ENCODE measurements around the gene DMXL2.
"Not testable (repeated sequence)": the region's sequence is repeated elsewhere in the genome, so short reads cannot be mapped to it uniquely, and the experiment has no call there.

Gene DMXL2

GRCh38 chr15:51492528-51492927 lies 130.0 kb downstream of the DMXL2 start:
- DNase-seq (ENCODE audit: low read depth): no peak

DNA sequence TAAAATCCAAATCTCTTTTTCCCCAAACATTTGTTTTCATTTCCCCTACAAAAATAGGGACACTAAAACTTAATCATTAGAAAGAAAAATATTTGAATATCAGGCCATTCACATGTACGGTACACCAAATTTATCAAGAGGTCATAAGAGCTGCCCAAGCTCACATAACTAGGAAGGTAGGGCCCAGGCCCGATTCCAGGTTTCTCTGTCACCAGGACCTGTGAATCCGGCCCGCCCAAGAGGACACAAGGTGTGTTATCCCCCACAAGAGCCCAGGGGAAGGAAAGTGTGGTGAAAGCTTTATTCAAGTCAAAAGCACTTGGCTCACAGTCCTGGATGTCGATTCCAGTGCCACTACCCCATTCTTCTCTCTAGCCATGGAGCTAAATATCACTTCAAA lies 130.6 kb downstream of the DMXL2 start:
- DNase-seq (ENCODE audit: low read depth): no peak

GRCh38 chr15:51484781-51485180 lies 137.8 kb downstream of the DMXL2 start:
- no peak for DNase-seq (ENCODE audit: low read depth)

DNA sequence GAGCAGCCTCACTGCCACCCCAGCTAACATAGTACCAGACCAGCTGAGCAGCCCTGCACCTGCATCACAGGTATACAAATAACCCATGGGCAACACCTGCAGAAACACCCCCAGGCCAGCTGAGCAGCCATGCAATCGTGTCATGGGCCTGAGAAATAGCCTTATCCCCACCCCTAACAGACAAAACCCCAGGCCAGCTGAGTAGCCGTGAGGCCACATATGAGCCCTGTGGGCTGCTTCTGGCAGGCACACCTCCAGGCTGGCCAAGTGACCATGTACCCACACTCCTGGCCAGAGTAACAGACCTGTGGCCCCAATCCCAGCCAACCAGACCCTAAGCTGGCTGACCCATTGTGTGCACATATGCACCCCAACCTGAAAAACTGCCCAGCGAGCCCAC lies 138.6 kb downstream of the DMXL2 start:
- DNase-seq (ENCODE audit: low read depth): no peak

DNA sequence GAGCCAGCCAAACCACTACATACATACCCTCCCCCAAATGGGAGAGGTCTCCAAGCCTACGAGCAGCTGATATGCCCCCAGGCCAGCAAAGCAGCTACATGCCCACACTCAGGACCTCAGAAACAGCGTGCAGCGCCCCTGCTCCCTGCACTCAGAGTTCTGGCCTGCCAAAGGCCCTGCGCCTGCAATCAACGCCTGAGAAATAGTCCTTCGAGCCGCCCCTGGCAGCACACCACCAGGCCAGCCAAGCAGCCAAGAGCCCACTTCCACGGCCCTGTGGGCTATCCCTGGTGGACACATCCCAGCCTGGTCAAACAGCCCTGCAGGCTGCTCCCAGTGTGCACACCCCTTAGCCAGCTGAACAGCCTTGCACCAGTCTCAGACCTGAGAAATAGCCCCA lies 139.1 kb downstream of the DMXL2 start:
- DNase-seq (ENCODE audit: low read depth): no peak

DNA sequence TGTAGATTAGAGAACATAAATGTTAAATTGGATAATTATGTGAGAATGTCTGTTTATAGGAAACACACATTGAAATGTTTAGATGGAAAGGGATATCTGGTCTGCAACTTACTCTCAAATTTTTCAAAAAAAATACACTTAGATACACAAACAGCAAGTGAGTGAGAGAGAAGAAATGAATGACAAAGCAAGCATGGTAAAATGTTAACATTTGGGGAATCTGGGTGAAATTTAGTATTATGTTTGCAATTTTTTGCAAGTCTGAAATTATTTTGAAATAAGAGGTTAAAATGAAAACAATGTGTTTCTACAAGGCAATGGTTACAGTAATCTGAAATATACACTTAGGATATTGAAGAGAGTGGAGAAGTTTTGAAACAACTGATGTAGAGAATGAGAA lies 146.8 kb downstream of the DMXL2 start:
- DNase-seq (ENCODE audit: low read depth): no peak

GRCh38 chr15:51470512-51470911 lies 152.1 kb downstream of the DMXL2 start:
- DNase-seq (ENCODE audit: low read depth): no peak

- DNase-seq (ENCODE audit: low read depth): no peak
These were observed 161.8 kb downstream of the DMXL2 start for GRCh38 chr15:51460796-51461195.

GRCh38 chr15:51450001-51450400 lies 172.6 kb downstream of the DMXL2 start:
- DNase-seq (ENCODE audit: low read depth): no peak

DNA sequence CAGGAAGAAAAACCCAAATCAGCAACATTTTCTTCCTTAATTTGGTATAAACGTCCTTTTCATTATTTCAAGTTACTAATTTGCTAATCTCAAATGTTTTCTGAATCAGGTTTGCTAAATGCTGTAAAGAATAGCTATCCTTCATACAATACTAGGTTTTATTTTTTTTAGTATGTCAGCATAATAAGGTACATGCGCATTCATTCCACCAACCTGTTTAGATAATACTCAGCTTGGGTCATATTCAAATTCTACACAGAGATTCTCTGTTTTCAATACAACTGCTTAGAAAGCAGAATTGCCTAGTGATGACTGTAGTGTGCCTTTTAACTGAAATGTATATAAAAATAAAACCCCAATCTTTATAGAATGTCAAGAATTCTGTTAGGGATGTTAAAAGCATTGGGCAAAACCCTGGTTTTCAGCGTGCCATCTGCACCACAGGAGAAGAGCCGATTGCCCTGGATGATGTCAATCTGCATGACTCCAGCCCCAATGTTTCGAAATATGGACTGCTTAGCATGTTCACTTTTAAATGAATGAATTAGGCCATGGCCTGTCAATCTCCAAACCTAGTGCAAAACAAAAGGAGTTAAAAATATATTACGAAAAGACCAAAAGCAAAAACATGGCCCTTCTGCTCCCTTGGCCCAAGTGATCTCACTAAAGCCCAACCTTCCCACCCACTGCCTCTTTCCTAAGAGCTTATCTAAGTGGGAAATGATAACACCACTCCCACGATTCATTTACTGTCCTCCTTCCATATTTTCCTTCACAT lies 173.8 kb downstream of the DMXL2 start:
- no peak for DNase-seq (ENCODE audit: low read depth)

DNA sequence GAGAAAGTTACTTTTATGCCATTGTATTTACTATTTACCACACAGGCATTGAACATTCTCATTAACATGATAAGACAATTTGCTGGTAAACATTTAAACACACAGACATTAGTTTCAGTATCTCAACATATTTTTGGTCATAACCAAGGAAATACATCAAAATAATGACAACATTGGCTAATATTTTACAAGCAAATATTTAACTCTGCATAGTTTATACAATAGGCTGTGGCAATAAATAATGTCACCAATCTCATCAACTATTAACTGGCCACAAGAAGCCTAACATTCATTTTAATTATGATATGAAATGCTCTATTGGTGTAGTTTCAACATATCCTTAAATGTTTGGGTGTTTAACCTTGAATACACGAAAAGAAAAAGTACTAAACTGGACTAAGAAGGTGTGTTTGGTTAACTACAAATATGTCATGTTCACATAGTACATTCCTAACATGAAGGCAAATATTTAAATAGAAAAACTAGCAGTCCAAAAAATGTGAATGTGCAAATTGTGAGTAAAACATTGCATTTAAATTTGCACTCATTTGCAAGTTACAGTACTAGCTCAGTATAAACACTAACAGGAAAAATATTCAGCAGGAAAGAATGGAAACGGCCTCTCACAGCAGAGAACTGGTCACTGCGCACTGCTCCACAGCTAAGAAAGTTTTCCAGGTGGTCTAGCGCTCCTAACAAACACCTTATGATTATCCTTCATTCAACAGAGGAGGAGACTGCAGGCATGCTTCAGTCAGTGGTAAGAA lies 174.5 kb downstream of the DMXL2 start:
- no peak for DNase-seq (ENCODE audit: low read depth)

DNA sequence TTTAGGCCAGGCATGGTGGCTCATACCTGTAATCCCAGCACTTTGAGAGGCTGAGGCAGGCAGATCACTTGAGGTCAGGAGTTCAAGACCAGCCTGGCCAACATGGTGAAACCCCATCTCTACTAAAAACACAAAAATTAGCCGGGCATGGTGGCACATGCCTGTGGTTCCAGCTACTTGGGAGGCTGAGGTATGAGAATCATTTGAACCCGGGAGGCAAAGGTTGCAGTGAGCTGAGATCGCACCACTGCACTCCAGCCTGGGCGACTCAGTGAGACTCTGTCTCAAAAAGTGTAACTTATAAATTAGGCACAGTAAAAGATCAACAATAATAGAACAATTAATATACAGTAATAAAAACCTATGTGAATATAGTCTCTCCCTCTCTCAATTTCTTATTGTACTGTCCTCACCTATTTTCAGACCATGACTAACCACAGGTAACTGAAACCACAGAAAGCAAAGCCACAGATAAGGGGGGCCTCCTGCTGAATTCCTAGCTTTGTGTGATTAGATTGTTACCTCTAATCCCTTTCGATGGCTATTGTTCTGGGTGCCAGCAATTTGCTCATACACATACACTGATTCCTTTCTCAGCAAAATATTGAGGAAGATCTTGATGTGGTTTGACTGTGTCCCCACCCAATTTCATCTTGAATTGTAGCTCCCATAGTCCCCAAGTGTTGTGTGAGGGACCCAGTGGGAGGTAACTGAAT lies 176.4 kb downstream of the DMXL2 start:
- not testable (repeated sequence) for DNase-seq (ENCODE audit: low read depth)

DNA sequence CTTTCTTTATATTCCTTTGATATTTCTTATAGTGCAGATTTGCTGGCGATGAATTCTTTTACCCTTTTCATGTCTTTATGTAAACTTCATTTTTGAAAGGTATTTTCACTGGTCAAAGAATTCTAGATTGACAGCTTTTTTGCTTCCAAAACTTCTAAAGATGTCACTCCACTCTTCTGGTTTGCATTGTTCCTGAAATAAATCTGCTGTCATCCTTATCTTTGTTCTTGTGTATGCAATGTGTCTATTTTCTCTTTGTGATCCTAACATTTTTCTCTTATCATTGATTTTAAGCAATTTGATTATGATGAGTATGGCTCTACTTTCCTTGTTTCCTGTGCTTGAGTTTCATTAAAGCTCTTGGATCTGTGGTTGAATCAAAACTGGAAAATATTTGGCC lies 177.8 kb downstream of the DMXL2 start:
- DNase-seq (ENCODE audit: low read depth): no peak

- DNase-seq (ENCODE audit: low read depth): no peak
These were observed 178.5 kb downstream of the DMXL2 start for GRCh38 chr15:51444112-51444511.

DNA sequence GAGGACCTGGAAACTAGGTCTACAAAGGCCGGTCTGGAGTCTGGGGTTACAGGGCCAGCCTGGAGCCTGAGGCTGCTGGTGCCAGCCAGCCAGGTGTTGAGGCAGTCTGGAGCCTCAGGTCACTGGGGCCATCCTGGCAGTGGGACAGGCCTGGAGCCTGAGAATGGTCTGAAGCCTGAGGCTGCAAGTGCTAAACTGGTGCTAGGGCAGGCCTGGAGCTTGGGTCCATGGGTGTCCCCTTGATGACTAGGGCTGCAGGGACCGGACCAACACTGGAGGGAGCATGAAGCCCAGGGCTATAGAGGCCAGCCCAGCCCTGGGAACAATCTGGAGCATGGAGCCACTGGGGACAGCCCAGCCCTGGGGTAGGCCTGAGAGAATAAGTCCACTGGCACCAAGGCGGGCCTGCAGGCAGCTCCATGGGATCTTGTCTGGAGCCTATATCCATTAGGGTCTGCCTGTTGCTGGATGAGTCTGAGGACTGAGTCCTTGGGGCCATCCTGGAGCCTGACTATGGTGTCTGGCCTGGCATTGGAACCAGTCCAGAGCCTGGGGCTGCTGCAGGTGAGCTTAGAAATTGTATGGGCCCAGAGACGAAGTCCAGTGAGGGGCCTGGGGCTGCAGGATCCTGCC lies 179.2 kb downstream of the DMXL2 start:
- no peak for DNase-seq (ENCODE audit: low read depth)

DNA sequence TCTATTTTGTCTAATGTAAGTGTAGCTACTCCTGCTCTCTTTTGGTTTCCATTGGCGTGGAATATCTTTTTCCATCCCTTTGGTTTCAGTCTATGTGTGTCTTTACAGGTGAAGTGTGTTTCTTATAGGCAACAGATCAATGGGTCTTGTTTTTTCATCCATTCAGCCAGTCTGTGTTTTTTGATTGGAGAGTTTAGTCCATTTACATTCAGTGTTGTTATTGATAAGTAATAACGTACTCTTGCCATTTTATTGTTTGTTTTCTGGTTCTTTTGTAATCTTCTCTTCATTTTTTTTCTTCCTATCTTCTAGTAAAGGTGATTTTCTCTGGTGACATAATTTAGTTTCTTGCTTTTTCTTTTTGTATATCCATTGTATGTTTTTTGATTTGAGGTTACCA lies 184.0 kb downstream of the DMXL2 start:
- DNase-seq (ENCODE audit: low read depth): no peak

GRCh38 chr15:51425517-51426040 lies 197.0 kb downstream of the DMXL2 start:
- no peak for DNase-seq (ENCODE audit: low read depth)

DNA sequence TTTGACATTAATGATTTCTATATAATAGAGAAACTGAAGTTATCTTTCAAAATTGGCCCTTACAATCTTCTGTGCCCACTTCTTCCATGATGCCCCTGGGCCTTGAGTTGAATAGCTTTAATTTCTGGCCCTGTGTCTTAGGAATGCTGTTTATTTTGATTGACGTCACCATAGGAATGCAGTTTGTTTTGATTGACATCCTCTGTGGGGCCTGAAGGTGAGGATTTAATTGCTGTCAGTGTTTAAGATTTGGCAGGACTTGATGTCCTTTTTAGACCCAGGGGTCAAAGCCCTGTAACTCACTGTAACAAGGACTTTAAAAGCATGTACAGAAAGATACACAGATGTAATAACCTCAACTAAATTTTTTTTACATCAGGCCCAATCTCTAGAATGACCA lies 197.8 kb downstream of the DMXL2 start:
- DNase-seq (ENCODE audit: low read depth): no peak

DNA sequence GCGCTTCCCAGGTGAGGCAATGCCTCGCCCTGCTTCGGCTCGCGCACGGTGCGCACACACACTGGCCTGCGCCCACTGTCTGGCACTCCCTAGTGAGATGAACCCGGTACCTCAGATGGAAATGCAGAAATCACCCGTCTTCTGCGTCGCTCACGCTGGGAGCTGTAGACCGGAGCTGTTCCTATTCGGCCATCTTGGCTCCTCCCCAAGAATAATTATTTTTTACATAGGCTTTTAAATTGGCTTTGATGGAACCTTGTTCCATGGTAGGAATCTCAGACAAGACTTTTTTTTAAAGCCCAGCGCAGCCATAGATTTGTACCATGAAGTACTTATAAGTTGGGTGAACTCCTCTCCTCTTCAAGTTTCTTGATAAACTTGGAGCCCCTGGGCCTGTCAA lies 199.5 kb downstream of the DMXL2 start:
- DNase-seq (ENCODE audit: low read depth): not testable (repeated sequence)

DNA sequence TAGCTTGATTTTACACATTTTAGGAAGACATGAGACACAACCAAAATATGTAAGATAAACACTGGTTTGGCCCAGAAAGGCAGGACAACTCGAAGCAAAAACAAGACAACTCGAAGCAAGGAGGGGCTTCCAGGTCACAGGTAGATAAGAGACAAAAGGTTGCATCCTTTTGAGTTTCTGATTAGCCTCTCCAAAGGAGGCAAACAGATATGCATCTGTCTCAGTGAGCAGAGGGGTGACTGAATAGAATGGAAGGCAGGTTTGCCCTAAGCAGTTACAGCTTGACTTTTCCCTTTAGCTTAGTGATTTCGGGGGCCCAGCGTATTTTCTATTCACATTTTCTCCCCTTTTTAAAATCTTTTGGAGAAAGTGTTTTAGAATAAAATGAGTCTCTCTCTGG lies 206.4 kb downstream of the DMXL2 start:
- DNase-seq (ENCODE audit: low read depth): no peak

- no peak for DNase-seq (ENCODE audit: low read depth)
These were observed 208.2 kb downstream of the DMXL2 start for GRCh38 chr15:51414256-51414860.
